Measurements from ENCODE around the gene BRICD5.

DNA sequence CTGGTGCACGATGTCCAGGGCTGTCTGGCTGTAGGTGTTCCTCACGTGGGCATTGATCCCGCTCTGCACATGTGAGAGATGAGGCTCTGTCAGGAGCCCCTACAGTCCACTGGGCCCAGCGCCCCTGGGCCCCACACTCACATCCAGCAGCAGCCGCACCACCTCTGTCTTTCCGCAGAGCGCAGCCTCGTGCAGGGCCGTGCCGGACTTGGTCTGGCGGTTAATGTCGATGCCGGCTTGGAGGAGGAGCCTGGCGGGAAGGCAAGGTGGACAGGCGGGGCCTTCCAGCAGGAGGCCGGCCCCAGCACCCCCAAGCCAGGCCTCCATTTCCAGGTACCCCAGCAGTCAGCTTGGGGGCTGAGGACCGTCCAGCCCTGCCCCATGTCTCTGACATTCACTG is 23.5 kb downstream of the BRICD5 start:
- TF ChIP-seq CTCF (IDR thresholded peaks at IDR 0.05): no peak
- no peak for TF ChIP-seq ZFX (IDR thresholded peaks at IDR 0.05; ENCODE audit: borderline replicate concordance)
